GM10847 (cell line): ENCODE results near the gene SUOX.
A peak's percentile ranks its signal among the peaks of the same experiment; 100 is the strongest.

ENCODE experiments used
- POLR2A ChIP-seq: IDR thresholded peaks from 2 replicates; pipeline ENCODE4 v1.6.1; 2011; ENCODE audit not compliant: insufficient read length; ENCODE audit errors: extremely low read depth

Gene SUOX

GRCh38 chr12:55996715-55997534 is at the start of gene SUOX:
Gene SUOX, plus strand, starts transcription at chr12:55997276. Its CDS starts 4,946 bp downstream, at chr12:56002222.
- peak; percentile 19 for TF ChIP-seq POLR2A

DNA sequence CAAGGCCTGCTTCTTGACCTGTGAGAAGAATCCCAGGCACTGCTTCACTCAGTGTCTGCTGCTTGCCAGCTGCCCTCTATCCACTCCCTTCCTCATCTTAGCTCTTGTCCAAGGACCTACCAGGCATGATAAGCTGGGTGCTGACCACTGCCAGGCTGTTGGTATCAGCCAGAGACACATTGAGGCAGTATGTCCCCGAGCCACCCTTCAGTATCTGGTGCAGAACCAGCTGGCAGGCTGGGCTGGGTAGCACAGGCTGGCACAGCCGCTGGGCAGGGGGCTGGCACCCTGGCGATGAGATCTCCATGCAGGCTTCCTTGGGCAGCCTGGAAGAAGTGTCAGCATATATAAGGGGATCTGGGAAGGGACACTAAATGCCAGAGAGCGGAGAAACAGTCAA is 41.7 kb upstream of the SUOX start:
- TF ChIP-seq POLR2A: no peak

- TF ChIP-seq POLR2A: no peak
These were observed 41.1 kb upstream of the SUOX start for GRCh38 chr12:55955800-55956508.

GRCh38 chr12:55957106-55957859 is 39.8 kb upstream of the SUOX start:
- no peak for TF ChIP-seq POLR2A

DNA sequence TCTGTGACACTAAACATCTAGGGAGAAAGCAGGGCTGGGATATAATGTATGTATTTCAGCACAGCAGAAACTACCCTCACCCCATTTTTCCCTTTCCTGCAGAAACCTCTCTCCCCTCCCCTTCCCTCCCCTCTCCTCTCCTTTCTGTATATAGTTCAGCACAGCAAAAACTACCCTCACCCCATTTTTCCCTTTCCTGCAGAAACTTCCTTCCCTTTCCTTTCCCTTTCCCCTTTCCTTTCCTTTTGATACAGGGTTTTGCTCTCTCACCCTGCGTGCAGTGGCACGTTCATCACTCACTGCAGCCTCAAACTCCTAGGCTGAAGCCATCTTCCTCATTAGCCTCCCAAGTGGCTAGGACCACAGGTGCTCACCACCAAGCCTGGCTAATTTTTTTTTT is 33.3 kb upstream of the SUOX start:
- no peak for TF ChIP-seq POLR2A

DNA sequence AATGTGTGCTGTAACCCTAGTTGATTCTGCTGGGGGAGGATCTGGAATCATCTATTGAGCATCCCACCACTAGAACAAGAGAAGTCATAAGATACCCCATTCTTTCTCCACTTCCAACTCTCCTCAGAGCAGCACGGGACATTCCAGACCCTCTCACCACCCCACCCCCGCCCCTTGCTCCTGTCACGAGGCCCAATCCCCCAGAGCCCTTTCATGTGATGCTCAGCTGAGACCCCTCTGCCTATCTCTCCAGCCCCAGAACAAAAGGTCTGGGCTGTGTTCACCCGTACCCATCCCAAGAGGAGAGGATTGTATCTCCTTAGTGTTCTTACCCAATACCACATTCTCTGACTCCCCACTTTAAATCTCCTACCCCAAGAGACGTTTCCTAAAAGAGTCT is 31.8 kb upstream of the SUOX start:
- no peak for TF ChIP-seq POLR2A

- TF ChIP-seq POLR2A: no peak
These were observed 31.1 kb upstream of the SUOX start, which contains the start of gene PMEL for GRCh38 chr12:55965941-55966407. Gene PMEL, minus strand, starts transcription at chr12:55966042. Its CDS starts 31 bp downstream, at chr12:55966011.

- TF ChIP-seq POLR2A: peak; percentile 76
These were observed 30.4 kb upstream of the SUOX start, which contains the start of gene CDK2 for GRCh38 chr12:55966408-55967281. Gene CDK2, plus strand, starts transcription at chr12:55966830. Its CDS starts 179 bp downstream, at chr12:55967009.

GRCh38 chr12:55969356-55969755 is 27.7 kb upstream of the SUOX start:
- TF ChIP-seq POLR2A: no peak

DNA sequence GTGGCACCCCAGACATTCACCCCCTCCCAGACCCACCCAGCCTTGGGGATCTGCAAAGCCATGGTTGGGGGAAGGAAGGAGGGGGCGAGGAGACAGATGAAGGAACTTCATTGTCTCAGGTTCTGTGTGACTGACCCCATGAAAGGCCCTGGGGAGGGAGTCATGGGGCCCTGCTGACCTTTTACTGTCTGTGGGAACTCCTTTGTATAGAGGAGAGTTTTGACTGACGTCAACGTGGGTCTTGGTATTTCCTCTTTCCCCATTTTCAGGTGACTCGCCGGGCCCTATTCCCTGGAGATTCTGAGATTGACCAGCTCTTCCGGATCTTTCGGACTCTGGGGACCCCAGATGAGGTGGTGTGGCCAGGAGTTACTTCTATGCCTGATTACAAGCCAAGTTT is 26.3 kb upstream of the SUOX start:
- no peak for TF ChIP-seq POLR2A

DNA sequence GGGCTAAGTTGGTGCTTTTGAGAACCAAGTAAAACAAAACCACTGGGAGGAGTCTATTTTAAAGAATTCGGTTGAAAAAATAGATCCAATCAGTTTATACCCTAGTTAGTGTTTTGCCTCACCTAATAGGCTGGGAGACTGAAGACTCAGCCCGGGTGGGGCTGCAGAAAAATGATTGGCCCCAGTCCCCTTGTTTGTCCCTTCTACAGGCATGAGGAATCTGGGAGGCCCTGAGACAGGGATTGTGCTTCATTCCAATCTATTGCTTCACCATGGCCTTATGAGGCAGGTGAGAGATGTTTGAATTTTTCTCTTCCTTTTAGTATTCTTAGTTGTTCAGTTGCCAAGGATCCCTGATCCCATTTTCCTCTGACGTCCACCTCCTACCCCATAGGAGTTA is 25.0 kb upstream of the SUOX start:
- TF ChIP-seq POLR2A: no peak

GRCh38 chr12:55972456-55972855 is 24.6 kb upstream of the SUOX start:
- no peak for TF ChIP-seq POLR2A

DNA sequence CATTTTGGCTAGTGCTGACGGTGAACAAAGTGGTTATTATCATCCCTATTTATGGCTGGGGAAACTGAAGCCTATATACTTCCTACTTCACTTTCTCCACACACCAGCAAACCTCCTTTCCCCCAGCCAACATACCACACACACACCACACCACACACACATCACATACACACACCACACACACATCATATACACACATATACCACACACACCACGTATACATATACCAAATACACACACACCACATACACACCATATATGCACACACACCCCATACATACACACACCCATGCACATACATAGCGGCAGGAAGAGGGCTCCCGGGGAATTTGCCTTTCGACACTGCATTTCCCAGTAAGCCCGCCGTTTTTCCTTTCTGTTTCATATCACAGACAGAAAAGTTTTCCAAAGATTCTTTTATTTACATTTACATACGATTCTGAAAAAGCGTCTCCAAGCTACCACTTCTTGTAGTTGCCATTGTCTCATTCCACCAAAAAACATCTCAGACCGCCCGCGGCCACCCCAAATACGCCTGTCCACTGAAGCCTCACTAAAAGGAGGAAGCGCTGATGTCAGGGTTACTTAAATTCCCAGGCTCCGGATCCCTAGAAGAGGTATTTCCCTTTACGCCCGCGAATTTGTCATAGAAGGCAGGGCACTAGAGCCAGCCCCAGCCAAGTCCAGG is 24.0 kb upstream of the SUOX start:
- no peak for TF ChIP-seq POLR2A
